Left lung (tissue), 10 donors: Measurements from ENCODE around the gene DIPK1B. TPM values are rescaled to one million over a fixed set of nuclear protein-coding genes. Genes with fewer than 3 reads are reported as not detected.

Experiments
- ATAC-seq: fragments of 200-7000 bp; cut with Tn5 transposase; one replicate; pipeline ENCODE4 v1.9.1; 2020; ENCODE audit warnings: moderate library complexity
- DNase-seq, 4 donors: peaks; one replicate each; pipeline ENCODE4 v3.0.0-alpha.2; 2013 to 2020
- H3K27ac ChIP-seq, 2 donors: fragments of 200-600 bp; sonication (generic) in 1 of 2; one replicate each; pipeline versions ENCODE4 v1.5.0 to v1.8.0; 2020 to 2021
- H3K27me3 ChIP-seq, 2 donors: fragments of 200-600 bp; sonication (generic) in 1 of 2; one replicate each; pipeline versions ENCODE4 v1.5.0 to v1.8.0; 2020 to 2021
- H3K36me3 ChIP-seq, 2 donors: fragments of 200-600 bp; sonication (generic) in 1 of 2; one replicate each; pipeline versions ENCODE4 v1.5.0 to v1.8.0; 2020 to 2021
- H3K4me1 ChIP-seq, 2 donors: fragments of 200-600 bp; one replicate each; pipeline ENCODE4 v1.8.0; 2021
- H3K4me3 ChIP-seq, 2 donors: fragments of 200-600 bp; sonication (generic) in 1 of 2; one replicate each; pipeline versions ENCODE4 v1.5.0 to v1.8.0; 2020 to 2021; ENCODE audit warnings: mild to moderate bottlenecking in 1 of 2
- H3K9me3 ChIP-seq, 2 donors: fragments of 200-600 bp; sonication (generic) in 1 of 2; one replicate each; pipeline versions ENCODE4 v1.5.0 to v1.8.0; 2020 to 2021
- intact Hi-C, 2 donors: fragments of 100-400 bp; cut with DNase I; formaldehyde crosslinking; loops; one replicate each; pipeline versions ENCODE4 v1.11.2 to v1.14.2; 2022
- microRNA-seq, 2 donors: library from miRNA; unstranded; fragments of <30 nt; microRNA quantifications; one replicate each; pipeline ENCODE4, GENCODE V29; 2019
- polyA plus RNA-seq, 6 donors: library from polyadenylated mRNA; unstranded; fragments of 120-200 nt; gene quantifications; one replicate each; pipeline ENCODE4 v1.2.1, GENCODE V29; 2013; ENCODE audit not compliant: insufficient read length in 6 of 6
- total RNA-seq, 2 donors: library from RNA; stranded (reverse); fragmentation: NEBNext Ultra II Directional; extraction: Animal tissue kit (Norgen Biotek cat#: 25700); gene quantifications; one replicate each; pipeline ENCODE4 v1.2.1, GENCODE V29; 2021
- TF ChIP-seq, protein P1 (sequence below), 2 donors: fragments of 200-600 bp; sonication (generic) in 1 of 2; IDR thresholded peaks; one replicate each; pipeline versions ENCODE4 v1.5.0 to v1.8.0; 2021; ENCODE audit warnings: antibody characterized with exemption in 2 of 2
- donor health status: DM: no; HTN: yes; CAD: no.
- donor health status: DM: no; HTN: no; CAD: no.

The DIPK1B gene
- total and polyA plus RNA-seq, 8 donors, result 12.6 to 37.4 (median 28.6) TPM

DNA sequence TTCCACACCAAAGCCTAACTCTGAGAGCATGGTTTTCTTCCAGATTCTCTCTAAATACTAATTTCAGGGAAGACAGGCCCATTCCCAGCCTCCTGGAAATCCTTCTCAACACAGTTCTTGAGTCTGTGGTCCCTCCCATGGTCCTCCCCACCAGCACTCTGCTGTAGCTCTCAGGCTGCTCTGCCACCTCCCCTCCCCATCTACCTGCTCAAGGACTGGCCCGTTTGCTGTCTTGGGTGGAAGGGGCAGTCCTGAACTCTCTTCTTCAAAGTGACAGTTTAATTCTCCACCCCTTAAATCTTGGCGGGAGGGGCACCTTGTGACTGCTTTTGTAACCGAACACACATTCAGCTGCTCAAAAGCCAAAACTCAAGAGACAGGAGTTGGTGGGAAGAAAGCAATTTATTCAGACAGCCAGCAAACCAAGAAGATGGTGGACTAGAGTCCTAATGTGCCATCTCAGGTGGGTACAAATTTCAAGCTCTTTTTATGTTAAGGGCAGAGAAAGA lies 59.6 kb downstream of the DIPK1B start:
- no peak overlapping the region for H3K27ac ChIP-seq
- H3K9me3 ChIP-seq, result peaks cover 0 to 11% of the 10 kb centered on the region in 2 donors
- ATAC-seq (no peak), DNase-seq (no peak)
- peaks cover 6 to 13% of the 10 kb centered on the region in 2 donors for H3K27me3 ChIP-seq
- no peak overlapping the region for H3K4me3 ChIP-seq
- TF ChIP-seq, protein P1, sequence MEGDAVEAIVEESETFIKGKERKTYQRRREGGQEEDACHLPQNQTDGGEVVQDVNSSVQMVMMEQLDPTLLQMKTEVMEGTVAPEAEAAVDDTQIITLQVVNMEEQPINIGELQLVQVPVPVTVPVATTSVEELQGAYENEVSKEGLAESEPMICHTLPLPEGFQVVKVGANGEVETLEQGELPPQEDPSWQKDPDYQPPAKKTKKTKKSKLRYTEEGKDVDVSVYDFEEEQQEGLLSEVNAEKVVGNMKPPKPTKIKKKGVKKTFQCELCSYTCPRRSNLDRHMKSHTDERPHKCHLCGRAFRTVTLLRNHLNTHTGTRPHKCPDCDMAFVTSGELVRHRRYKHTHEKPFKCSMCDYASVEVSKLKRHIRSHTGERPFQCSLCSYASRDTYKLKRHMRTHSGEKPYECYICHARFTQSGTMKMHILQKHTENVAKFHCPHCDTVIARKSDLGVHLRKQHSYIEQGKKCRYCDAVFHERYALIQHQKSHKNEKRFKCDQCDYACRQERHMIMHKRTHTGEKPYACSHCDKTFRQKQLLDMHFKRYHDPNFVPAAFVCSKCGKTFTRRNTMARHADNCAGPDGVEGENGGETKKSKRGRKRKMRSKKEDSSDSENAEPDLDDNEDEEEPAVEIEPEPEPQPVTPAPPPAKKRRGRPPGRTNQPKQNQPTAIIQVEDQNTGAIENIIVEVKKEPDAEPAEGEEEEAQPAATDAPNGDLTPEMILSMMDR (IDR thresholded peaks at IDR 0.05), result no peak
- intact Hi-C loops, result no loop called here
- no peaks in the 10 kb centered on the region for H3K4me1 ChIP-seq
- no peaks in the 10 kb centered on the region for H3K36me3 ChIP-seq

DNA sequence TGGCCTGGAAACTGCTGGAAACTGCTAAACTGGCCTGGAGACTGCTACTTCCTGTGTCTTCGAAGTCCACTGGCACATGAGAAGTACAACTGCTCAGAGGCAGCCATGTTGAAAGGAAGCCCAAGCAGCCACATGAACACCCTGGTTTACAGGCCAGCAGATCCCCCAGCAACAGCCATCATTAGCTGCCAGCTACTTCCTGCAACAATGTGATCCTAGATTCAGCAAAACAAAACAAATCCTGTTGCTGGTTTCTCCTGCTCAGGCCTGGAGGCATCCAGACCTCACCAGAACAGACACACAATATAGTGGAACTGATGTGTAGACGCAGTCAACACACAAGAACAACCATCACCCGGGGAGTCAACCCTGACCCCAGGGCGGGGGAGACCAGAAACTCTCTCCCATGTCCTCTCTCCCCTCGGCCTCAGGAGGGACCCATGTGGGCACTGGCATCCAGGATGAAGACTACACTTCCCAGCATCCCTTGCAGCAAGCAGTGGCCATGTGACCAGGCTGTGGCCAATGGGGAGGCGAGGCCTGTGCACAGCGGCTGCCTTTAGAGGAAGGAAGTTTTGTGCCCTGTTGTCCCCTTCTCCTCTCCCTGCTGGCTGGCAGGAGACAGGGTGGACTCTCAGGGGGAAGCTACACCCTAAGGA lies 61.1 kb downstream of the DIPK1B start:
- Histone ChIP-seq H3K4me3 (no peak overlapping the region), H3K27me3 (peaks cover 0 to 3% of the 10 kb centered on the region in 2 donors), H3K9me3 (peaks cover 0 to 11% of the 10 kb centered on the region in 2 donors), H3K27ac (no peak overlapping the region), H3K36me3 (no peaks in the 10 kb centered on the region), H3K4me1 (no peaks in the 10 kb centered on the region)
- DNase-seq (peak in 1 of 4 donors; percentile 89), ATAC-seq (peak; percentile 52)
- TF ChIP-seq, protein P1 (IDR thresholded peaks at IDR 0.05), result no peak
- intact Hi-C loops, result no loop called here

Small RNAs within 50 kb of the gene (microRNA-seq; reads per million reads assigned to microRNA genes)
- gene MIR126, result 199,067 to 330,528 reads per million in 2 donors
- 0 reads per million in 2 donors for gene MIR6722

Other genes starting within 250 kb of the DIPK1B start
- 10 to 100 TPM; 77.8 to 79.5 TPM for gene SEC16A, start 229.5 kb upstream of the DIPK1B start, total RNA-seq
- 10 to 100 TPM; 51.2 to 69.4 (median 56.5) TPM for gene SEC16A, start 229.5 kb upstream of the DIPK1B start, polyA plus RNA-seq
- 100 to 1,000 TPM in 1 of 2 donors, 10 to 100 TPM in 1; 65.1 to 102 TPM for gene NOTCH1, start 166.5 kb upstream of the DIPK1B start, total RNA-seq
- gene NOTCH1, start 166.5 kb upstream of the DIPK1B start, polyA plus RNA-seq, result 10 to 100 TPM; 21.7 to 41.7 (median 30.4) TPM
- gene EGFL7, start 49.7 kb upstream of the DIPK1B start, total RNA-seq, result 100 to 1,000 TPM; 105 to 165 TPM
- gene EGFL7, start 49.7 kb upstream of the DIPK1B start, polyA plus RNA-seq, result 100 to 1,000 TPM in 2 of 6 donors, 10 to 100 TPM in 4; 65.7 to 139 (median 90.9) TPM
- 100 to 1,000 TPM; 127 to 170 TPM for gene AGPAT2, start 25.1 kb upstream of the DIPK1B start, total RNA-seq
- gene AGPAT2, start 25.1 kb upstream of the DIPK1B start, polyA plus RNA-seq, result 10 to 100 TPM; 24.9 to 48.3 (median 31.9) TPM
- 10 to 100 TPM in 1 of 2 donors, under 1 TPM in 1; 0.32 to 10.0 TPM for gene LCN10, start 30.4 kb downstream of the DIPK1B start, total RNA-seq
- under 1 TPM in 4 of 6 donors, not detected in 2; 0.11 to 0.44 (median 0.21) TPM for gene LCN10, start 30.4 kb downstream of the DIPK1B start, polyA plus RNA-seq
- gene LCN6, start 36.0 kb downstream of the DIPK1B start, total RNA-seq, result 10 to 100 TPM in 1 of 2 donors, under 1 TPM in 1; 0.38 to 18.9 TPM
- not detected for gene LCN6, start 36.0 kb downstream of the DIPK1B start, polyA plus RNA-seq
- not detected for gene LCN8, start 45.7 kb downstream of the DIPK1B start, total RNA-seq
- gene LCN8, start 45.7 kb downstream of the DIPK1B start, polyA plus RNA-seq, result not detected
- not detected for gene LCN15, start 51.9 kb downstream of the DIPK1B start, total RNA-seq
- gene LCN15, start 51.9 kb downstream of the DIPK1B start, polyA plus RNA-seq, result under 1 TPM in 5 of 6 donors, not detected in 1; 0.06 to 0.18 (median 0.07) TPM
- gene TMEM141, start 78.8 kb downstream of the DIPK1B start, total RNA-seq, result 10 to 100 TPM; 74.3 to 76.6 TPM
- 10 to 100 TPM; 49.3 to 57.7 (median 52.8) TPM for gene TMEM141, start 78.8 kb downstream of the DIPK1B start, polyA plus RNA-seq
- gene CCDC183, start 83.8 kb downstream of the DIPK1B start, total RNA-seq, result under 1 TPM in 1 of 2 donors, not detected in 1; 0.44 TPM
- gene CCDC183, start 83.8 kb downstream of the DIPK1B start, polyA plus RNA-seq, result 10 to 100 TPM in 4 of 6 donors, 1 to 10 TPM in 2; 5.3 to 11.7 (median 10.0) TPM
- gene RABL6, start 95.4 kb downstream of the DIPK1B start, total RNA-seq, result 10 to 100 TPM; 75.9 to 80.8 TPM
- 10 to 100 TPM; 49.5 to 71.5 (median 56.1) TPM for gene RABL6, start 95.4 kb downstream of the DIPK1B start, polyA plus RNA-seq
- 1 to 10 TPM; 1.7 to 2.6 TPM for gene AJM1, start 129.9 kb downstream of the DIPK1B start, total RNA-seq
- gene AJM1, start 129.9 kb downstream of the DIPK1B start, polyA plus RNA-seq, result 1 to 10 TPM in 4 of 6 donors, under 1 TPM in 2; 0.59 to 1.8 (median 1.1) TPM
- gene PHPT1, start 136.8 kb downstream of the DIPK1B start, total RNA-seq, result 100 to 1,000 TPM; 118 to 151 TPM
- 100 to 1,000 TPM in 2 of 6 donors, 10 to 100 TPM in 4; 66.1 to 124 (median 90.3) TPM for gene PHPT1, start 136.8 kb downstream of the DIPK1B start, polyA plus RNA-seq
- gene MAMDC4, start 139.8 kb downstream of the DIPK1B start, total RNA-seq, result 10 to 100 TPM; 14.7 to 16.0 TPM
- 1 to 10 TPM; 5.3 to 9.9 (median 7.4) TPM for gene MAMDC4, start 139.8 kb downstream of the DIPK1B start, polyA plus RNA-seq
- gene EDF1, start 153.7 kb downstream of the DIPK1B start, total RNA-seq, result 100 to 1,000 TPM; 247 to 288 TPM
- gene EDF1, start 153.7 kb downstream of the DIPK1B start, polyA plus RNA-seq, result 100 to 1,000 TPM; 339 to 408 (median 377) TPM
- 10 to 100 TPM; 17.2 to 22.4 TPM for gene TRAF2, start 173.9 kb downstream of the DIPK1B start, total RNA-seq
- gene TRAF2, start 173.9 kb downstream of the DIPK1B start, polyA plus RNA-seq, result 10 to 100 TPM; 12.4 to 16.3 (median 14.6) TPM
- gene FBXW5, start 232.2 kb downstream of the DIPK1B start, total RNA-seq, result 100 to 1,000 TPM in 1 of 2 donors, 10 to 100 TPM in 1; 98.5 to 111 TPM
- gene FBXW5, start 232.2 kb downstream of the DIPK1B start, polyA plus RNA-seq, result 10 to 100 TPM; 33.0 to 59.6 (median 43.6) TPM
- 1 to 10 TPM; 1.2 TPM for gene C8G, start 232.7 kb downstream of the DIPK1B start, total RNA-seq
- gene C8G, start 232.7 kb downstream of the DIPK1B start, polyA plus RNA-seq, result under 1 TPM; 0.47 to 0.90 (median 0.72) TPM
- gene LCN12, start 239.7 kb downstream of the DIPK1B start, total RNA-seq, result 1 to 10 TPM; 2.1 to 4.5 TPM
- 10 to 100 TPM in 5 of 6 donors, 1 to 10 TPM in 1; 7.0 to 28.0 (median 17.6) TPM for gene LCN12, start 239.7 kb downstream of the DIPK1B start, polyA plus RNA-seq